NCI-H2227 treated with DMSO at 0.1 percent for 48 hours (cell line): ENCODE measurements around the gene GARS1.
"Not testable (repeated sequence)": the region's sequence is repeated elsewhere in the genome, so short reads cannot be mapped to it uniquely, and the experiment has no call there.

ENCODE experiments used
- DNase-seq: peaks from one replicate; lab custom pipeline; 2025; lab: John Stamatoyannopoulos, UW

Gene GARS1

DNA sequence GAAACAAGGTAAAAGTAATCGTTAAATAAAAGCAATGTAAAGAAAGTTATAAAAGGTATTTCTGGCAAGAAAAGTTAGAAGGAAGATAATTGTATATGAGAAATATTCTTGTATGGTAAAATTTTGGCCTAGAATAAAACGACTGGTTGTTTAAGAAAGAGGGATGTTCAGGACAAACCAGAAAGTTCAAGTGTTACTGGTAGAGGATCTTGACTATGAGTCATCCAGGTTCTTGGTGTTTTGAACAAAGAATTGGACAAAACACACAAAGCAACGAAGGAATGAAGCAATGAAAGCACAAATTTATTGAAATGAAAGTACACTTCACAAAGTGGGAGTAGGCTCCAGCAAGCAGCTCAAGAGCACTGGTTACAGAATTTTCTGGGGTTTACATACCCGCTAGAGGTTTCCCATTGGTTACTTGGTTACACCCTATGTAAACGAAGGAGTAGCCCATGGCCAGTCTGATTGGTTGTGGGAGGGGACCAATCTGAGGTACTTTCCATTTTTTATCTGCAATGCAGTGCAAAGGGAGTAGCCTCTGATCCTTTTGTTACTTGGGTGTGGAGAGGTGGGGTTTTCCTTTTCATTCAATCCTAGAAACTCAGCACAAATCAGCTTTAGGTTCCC lies 22.4 kb upstream of the GARS1 start:
- DNase-seq = no peak

DNA sequence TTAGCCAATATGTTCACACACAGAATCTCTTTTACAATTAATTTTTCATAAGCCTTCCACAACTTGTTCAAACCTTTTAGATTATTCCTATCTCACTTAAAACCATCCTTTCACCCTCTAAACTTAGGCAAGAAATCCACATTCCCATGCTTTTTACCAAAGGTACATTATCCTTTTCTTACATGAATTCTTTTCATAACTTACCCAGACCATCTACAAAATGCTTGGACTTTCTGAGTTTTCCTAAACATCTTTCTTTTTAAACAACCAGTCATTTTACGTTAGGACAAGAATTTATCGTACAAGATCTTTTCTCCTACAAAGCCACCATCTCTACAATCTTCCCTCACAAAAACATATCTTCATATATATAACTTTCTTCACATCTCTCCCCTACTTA lies 18.8 kb upstream of the GARS1 start:
- DNase-seq = no peak

DNA sequence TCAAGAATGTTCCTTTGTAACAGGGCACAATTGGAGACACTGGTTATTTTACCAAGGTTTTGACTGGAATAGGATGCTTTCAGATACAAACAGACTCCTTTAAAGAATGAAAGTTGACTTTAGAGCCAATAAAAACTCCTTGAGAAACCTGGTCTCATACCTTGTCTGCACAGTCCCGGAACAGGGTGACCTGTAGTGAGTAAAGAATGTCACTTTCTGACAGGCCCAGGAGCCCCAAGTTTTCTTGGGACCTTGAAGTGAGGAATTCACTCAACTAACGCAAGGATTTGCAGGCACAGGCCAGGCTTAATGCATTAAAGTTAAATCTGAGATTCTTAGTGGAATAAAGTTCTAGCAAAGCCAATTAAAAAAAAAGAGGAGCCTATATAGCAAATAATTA lies 11.5 kb upstream of the GARS1 start:
- no peak for DNase-seq

DNA sequence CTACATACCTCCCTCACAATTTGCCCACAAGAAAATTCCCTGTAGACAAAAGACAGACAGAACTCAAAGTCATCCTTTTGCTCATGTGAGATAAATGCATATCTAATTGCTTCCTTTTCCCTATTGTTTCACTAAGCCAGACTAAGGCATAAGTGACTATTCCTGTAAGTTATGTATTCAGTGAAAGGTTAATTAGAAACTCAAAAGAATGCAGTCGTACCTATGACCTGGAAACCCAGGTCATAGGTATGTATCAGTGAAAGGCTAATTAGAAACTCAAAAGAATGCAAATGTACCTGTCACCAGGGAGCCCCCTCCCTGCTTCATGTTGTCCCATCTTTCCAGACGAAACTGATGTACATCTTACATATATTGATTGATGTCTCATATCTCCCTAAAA lies 10.3 kb upstream of the GARS1 start:
- no peak for DNase-seq

DNA sequence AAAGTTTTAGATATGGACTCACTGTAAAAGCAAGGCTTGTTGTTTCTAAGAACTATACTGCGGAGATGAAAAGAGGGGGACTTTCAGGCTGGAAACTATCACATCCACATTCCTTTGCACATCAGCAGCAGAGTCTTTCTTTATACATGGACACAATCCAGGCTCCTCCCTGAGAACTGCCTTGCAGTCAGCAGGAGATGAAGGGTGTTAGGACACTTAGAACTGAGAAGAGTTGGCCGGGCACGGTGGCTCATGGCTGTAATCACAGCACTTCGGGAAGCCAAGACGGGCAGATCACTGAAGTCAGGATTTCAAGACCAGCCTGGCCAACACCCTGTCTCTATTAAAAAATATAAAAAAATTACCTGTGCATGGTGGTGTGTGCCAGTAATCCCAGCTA lies 9.7 kb upstream of the GARS1 start:
- DNase-seq = no peak

DNA sequence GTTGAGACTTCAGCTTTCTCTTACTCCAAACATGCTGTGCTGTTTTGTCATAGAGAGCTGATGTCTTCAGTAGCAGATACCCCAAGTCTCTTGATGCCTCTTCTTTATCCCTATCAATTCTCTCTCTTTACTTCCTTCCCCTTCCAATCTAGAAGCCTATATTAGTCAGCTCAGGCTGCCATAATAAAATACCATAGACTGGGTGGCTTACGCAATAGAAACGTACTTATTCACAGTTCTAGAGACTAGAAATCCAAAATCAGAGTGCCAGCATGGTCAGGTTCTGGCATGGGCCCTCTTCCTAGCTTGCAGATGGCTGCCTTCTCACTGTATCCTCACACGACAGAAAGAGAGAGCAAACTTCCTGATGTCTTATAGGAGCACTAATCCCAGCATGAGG lies 9.0 kb upstream of the GARS1 start:
- no peak for DNase-seq

DNA sequence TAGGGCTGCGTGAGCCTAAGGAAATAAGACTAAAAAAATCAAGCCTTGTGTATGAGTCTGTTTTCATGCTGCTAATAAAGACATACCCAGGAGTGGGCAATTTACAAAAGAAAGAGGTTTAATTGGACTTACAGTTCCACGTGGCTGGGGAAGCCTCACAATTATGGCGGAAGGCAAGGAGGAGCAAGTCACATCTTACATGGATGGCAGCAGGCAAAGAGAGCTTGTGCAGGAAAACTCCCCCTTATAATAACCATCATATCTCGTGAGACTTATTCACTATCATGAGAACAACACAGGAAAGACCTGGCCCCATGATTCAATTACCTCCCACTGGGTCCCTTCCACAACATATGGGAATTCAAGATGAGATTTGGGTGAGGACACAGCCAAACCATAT lies 7.1 kb upstream of the GARS1 start:
- not testable (repeated sequence) for DNase-seq

DNA sequence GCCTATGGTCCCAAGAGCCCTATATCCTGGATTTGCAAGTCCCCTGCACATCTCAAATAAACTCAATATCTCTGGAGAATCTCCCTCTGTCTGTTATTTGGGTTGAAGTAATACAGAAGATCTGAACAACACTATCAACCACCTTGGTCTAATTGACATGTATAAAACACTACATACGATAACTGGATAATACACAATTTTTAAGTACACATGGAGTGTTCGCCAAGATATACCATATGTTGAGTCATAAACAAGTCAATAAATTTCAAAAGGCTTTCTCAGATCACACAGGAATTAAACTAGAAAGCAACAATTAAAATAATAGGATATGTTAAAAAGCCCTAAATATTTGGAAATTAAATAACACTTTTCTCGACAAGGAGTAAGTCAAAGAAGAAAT lies 5.6 kb upstream of the GARS1 start:
- DNase-seq = no peak

DNA sequence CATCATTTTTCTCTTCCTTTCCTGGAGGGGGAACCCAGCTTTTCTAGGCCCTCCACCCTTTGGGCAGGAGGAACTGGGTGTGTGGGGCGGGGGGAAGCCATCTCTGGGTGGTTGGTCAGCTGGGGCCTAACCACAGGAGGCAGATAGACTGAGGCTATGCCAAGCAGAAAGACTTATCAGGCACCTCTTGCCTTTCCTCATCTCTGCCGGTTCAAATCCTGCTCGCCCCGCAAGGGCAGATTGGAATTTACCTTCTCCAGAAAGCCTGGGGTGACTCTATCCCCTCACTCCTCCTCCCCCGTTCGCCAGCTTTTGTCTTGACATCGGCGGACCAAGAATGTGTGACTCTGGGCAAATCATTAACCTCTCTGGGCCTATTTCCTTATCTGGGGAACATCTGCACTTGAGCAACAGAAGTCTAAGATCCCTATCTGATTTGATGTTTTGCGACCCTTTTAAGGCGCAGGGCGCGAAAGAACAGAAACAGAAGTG lies 584 bp upstream of the GARS1 start:
- peak; percentile 76 for DNase-seq

DNA sequence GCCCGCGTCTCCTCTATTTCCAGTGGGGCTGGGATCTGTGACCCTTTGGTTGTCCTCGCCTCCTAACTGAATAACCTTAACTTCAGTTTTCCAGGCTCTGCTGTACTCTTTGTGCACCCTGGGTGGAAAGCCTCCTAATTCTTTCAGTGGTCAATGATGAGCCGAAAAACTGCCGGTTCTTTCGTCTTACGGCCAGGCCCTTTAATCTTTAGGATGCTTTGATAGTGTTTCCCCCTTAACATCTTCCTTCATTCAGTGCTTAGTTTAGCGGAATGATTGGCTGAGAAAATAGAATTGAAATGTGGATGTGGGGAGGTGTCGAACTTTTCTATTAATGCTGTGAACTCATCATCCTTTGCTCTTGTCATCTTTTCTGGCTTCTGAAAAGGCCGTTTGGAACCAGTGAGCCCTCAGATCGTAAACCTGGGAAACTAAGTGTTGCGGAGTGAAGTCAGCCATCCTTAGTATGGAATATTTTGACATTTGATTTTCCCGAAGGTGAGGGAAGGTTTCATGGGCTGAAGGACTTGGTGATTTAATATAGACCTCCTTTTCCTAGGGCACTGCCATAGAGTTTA lies 847 bp downstream of the GARS1 start:
- DNase-seq = no peak

DNA sequence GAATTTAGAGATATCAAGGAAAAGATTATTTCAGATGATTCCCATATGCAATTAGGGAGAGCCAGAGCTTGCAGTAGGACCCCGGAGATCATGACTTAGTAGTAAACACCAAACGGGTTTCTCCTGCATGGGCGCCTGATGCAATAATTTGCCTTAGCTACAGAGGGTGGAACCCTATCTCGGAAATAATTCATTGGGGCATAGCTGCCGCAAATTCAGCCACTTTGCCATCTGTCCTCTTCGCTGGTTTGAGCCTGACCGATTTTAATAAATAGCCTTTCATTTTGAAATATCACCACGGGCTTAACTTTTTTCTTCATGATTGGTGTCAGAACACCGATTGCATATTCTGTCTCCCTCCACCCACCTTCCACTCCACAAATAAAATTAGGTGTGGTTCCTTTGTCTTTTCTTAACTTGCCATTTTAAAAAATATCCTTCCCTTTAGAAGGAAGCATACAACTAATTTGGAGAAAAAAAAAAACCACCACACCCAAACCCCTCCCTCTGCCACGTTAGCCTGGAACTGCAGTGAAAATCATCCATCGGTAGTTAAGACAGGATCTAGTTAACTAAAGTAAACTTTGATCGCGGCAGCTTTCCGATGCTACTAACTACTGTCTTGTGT lies 1.4 kb downstream of the GARS1 start:
- peak; percentile 5 for DNase-seq

DNA sequence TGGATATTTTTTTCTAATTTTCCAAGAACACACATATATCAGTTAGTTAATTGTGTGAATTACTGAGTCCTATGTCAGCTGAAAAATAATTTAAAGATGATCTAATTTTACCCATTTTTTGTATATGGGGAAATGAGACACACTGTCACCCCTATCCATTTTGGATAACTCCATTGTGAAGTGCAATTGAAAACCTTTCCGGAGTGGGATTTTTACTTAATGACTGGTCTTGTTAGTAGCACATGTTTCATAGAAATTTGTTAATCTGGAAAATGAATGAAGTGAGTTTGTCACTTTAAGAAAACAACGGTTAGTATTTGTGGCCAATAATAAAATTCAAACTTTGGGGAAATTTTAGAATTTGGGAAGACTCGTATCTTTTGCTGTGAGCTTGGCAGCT lies 2.0 kb downstream of the GARS1 start:
- DNase-seq = no peak

DNA sequence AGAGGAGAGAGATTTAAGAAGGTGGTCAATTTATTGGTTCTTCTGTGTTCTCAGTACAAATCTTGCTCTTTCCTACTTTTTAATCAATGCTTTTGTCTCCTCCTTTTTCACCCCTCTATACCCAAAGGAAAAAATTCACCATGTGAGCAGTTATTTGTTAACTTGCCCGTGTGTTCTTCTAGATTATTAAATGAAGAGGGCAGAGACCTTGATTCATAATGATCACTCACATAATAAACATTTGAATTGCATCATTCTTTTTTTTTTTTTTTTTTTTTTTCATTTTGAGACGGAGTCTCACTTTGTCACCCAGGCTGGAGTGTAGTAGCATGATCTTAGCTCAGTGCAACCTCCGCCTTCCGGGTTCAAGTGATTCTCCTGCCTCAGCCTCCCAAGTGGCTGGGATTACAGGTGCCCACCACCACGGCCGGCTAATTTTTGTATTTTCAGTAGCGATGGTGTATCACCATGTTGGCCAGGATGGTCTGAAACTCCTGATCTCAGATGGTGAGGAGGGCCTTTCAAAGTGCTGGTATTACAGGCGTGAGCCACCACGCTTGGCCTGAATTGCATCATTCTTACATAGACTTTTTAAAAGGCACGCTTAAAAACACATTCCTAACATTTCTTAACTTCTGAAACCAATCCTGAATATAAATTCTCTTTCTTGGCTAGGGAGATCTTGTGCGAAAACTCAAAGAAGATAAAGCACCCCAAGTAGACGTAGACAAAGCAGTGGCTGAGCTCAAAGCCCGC lies 3.6 kb downstream of the GARS1 start:
- no peak for DNase-seq

DNA sequence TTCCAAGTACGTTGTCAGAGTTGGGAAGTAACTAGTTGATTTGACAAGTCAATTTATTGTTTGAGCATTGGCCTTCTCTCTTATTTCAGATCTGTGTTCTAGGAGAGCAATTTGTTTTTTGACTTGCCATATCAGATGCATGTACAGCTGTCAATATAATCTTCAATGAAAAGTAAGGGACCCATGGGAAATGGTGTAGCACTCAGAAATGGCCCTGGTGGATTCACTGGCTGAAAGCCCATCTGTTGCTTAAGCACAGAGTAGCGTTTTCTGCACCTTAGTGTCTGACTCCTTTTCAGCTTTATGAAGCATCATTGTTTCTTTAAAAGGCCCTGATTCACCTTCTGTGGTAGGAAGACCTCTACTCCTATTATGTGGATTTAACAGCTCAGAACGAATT lies 10.2 kb downstream of the GARS1 start:
- DNase-seq = no peak

DNA sequence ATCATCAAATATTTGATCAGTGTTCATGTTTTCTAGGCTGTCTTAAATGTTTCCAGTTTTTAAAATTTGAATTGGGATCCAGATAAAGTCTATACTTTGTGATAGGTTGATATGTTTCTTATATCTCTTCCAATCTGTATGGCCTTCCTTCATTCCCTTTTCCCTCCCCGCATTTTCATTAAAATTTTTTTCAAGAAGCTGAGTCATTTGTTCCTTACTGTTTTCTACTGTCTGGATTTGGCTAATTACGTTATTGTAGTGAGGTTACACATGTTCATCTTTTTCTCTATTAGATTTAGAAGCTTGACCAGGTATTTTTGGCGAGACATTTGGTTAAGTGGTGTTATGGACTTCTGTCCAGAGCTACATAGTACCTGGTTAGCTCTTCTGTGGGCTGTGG lies 11.2 kb downstream of the GARS1 start:
- no peak for DNase-seq

DNA sequence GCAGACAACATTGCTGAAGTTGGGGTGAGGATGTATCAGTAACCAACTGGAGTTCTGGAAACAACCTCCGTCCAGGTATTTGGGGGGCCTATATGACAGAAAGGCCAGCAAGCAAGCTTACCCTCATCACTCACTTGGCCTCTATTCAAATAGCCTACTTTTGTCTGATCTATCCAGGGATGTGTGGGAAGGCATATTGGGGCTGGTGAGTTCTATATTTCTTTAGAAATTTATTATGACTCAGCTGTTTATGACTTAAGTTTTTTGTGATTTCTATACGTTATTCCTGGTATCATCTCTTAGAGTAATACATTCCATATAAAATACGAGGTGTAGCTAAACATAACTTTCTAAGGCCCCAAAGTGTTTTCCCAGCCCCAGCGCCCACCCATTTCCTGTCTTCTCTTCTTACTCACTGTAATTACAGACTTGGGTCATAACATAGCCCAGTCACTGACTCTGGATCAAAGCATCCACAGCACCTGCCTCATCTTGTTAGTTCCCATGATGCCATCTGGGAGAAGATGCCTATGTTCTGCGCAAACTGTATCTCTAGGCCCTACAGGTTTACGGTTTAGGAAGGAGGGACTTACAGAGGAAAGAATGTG lies 18.1 kb downstream of the GARS1 start:
- no peak for DNase-seq

DNA sequence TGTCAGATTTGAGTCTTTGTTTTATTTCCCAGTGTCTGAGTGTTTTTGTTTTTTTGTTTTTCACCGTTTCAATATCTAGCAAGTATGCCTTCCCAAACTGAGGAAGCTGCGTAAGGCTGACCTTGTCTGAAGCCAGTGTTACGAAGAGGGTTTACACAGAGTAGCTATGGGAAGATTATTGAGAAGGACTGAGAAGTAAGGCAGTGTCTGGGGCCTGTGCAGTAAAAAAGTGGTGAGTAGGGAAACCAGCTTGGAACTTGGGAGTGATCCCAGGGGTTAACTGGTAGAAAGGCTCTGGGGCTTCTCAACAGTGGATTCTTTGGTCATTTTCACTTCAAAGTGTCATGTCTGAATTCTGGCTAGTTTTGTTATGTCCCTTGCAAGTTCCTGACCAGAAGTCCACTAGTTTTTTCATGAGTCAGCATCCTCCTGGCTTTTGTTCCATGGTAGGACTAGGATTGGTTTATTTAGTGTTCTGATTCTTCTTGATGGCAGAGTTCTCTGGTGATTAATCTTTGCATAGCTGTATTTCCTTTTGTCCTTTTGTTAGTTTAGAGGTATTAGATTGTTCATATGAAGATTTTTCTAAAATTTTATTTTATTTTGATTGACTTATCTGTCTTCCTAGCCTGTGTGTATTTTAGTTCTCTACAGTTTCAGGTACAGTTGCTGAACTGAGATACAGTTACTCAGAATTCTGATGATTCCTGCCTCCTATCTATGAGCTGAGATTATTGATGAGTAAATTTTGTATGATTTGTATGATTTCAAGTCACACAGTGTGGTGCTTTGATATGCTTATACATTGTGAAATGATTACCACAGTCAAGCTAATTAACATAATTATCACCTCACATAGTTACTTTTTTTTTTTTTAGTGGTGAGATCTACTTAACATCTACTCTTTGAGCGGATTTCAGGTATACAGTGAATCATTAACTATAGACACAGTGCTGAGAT lies 19.0 kb downstream of the GARS1 start:
- DNase-seq = no peak

DNA sequence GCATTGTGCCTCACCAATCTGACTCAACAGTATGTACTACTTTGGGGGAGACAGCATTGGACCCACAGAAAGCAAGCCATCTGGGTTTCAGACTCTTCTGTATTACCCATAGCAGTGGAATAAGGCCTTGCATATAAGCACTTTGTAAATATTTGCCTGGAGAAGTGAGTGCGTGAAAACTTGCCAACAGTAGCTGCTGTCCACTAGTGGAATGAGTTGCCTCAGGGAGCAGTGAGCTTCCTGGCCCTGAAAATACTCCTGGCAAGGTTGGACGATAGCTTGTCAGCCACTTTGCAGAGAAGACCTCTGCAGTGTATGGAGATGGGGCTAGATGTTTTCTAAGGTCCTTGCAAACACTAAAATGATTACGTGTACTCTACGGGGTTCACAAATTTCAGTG lies 21.6 kb downstream of the GARS1 start:
- DNase-seq = no peak

DNA sequence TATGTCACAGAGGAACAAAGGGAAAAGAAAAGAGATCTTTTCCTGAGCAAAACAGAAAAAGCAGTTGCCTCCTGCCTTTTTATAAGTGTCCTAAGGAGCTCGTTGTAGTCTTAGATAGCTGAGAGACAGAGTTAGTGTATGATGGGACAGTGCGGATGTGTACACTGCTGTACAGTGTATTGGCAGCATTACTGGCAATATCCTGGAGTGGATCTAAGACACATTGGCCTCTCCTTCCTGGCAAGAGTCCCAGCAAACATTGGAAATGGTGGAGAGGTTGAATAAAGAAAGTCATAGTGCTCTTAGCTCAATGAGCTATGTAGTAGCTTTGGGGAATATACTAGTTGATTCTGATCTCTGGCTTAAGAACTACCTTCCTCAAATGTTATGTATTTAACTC lies 22.7 kb downstream of the GARS1 start:
- DNase-seq = no peak

DNA sequence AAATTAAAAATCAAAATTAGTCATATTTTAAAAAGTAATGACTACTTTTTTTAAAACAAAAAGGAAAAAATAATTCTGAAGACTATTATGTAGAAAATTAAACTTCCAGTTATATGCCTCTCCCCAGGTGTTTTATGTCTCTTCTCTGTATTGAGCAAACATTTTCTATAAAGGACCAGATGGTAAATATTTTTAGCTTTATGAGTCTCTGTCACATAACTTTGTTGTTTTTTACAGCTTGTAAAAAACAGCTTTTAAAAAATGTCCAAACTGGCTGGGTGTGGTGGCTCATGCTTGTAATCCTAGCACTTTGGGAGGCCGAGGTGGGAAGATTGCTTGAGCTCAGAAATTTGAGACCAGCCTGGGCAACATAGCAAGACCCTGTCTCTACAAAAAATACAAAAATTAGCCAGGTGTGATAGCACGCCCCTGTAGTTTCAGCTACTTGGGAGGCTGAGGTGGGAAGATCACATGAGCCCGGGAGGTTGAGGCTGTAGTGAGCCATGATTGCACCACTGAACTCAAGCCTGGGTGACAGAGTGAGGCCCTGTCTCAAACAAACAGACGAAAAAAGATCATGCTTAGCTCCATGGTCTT lies 23.5 kb downstream of the GARS1 start:
- DNase-seq = no peak

DNA sequence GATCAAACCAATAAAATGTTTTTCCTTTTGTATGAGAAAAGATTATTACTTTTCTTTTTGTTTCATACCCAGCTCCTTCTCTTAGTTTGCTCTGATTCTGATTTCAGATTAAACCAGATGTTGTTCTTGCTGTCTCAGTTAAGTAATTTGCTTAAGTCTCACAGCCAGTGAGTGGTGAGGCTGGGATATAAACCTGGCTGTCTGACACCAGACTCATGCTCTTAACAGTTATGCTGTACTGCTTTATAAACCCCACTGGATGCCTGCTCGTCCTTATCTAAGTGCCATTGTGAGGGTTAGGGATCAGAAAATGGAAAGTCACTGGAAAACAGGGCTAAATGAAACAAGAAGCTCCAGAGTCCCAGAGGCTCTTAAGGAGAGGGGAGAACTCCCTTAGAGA lies 24.3 kb downstream of the GARS1 start:
- DNase-seq = no peak
